GM12874 (cell line): ENCODE results near the gene XBP1.

Source experiments
- TF ChIP-seq, protein P1 (sequence below): IDR thresholded peaks from 2 replicates; pipeline ENCODE4 v1.5.1; 2011; ENCODE audit warnings: low read depth, mild to moderate bottlenecking, control low read depth, low read length, moderate library complexity; ENCODE audit not compliant: insufficient read depth

Gene XBP1

DNA sequence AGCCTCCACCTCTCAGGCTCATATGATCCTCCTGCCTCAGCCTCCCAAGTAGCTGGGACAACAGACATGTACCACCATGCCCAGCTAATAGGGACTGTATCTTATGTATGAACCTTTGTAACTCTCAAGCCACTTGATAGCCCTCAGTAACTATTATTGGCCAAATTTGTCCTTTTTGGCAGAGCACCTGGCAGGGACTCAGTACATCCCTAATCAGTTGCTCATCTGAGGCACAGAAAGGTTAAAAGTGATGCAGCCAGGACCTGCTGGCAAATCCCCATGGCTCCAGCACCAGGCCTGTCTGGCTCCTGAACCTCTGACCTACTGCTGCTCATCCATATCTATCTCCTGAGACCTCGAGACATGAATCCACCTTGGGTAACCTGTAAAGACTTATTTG lies 21.1 kb upstream of the XBP1 start:
- TF ChIP-seq, protein P1, sequence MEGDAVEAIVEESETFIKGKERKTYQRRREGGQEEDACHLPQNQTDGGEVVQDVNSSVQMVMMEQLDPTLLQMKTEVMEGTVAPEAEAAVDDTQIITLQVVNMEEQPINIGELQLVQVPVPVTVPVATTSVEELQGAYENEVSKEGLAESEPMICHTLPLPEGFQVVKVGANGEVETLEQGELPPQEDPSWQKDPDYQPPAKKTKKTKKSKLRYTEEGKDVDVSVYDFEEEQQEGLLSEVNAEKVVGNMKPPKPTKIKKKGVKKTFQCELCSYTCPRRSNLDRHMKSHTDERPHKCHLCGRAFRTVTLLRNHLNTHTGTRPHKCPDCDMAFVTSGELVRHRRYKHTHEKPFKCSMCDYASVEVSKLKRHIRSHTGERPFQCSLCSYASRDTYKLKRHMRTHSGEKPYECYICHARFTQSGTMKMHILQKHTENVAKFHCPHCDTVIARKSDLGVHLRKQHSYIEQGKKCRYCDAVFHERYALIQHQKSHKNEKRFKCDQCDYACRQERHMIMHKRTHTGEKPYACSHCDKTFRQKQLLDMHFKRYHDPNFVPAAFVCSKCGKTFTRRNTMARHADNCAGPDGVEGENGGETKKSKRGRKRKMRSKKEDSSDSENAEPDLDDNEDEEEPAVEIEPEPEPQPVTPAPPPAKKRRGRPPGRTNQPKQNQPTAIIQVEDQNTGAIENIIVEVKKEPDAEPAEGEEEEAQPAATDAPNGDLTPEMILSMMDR: no peak

DNA sequence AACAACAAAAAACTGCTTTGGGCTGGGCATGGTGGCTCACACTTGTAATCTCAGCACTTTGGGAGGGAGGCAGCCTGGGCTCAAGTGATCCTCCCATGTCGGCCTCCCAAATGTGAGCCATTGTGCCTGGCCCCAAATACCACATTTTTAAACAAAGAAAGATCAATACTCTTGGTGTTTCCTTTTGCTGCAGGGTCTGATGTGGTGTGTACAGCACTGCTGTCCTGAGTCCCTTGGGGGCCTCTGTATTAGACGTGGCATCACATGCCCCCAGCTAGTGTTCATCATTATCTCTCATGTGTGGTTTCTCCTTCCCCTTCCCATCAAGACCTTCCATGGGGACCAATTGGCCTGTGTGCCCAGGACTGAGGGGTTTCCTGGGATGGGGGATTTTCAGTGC lies 20.5 kb upstream of the XBP1 start:
- TF ChIP-seq, protein P1: no peak

DNA sequence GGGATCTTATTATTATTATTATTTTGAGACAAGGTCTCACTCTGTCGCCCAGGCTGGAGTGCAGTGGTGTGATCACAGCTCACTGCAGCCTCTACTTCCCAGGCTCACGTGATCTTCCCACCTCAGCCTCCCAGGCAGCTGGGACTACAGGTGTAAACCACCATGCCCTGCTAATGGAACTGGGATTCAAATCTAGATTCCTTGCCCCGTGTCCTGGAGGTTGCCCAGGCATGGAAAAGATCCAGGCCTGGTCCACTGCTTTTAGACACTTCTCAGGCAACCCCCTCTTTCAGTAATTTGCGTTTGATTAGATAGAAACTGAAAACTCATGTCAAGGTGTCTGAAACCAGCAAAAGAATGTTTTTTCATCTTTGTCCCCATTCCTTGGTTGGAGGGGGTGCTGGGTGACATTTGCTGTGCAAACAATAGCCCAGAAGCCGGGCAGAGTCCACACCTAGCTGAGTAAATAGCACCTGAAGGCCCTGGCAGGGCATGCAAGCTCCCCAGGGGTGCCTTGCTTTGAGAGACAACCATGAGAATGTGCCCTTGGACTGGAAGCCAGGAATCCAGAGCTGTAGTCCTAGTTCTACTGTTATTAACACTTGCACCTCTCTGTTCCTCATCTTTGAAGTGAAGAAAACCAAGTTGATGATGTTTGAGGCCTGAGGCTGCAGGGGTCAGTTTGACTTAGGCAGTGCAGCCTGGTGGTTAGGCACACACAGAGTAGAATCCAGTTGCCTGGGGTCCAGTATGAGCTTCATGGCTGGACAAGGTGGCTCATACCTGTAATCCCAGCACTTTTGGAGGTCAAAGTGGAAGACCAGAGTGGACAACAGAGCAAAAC lies 19.1 kb upstream of the XBP1 start:
- TF ChIP-seq, protein P1: no peak

DNA sequence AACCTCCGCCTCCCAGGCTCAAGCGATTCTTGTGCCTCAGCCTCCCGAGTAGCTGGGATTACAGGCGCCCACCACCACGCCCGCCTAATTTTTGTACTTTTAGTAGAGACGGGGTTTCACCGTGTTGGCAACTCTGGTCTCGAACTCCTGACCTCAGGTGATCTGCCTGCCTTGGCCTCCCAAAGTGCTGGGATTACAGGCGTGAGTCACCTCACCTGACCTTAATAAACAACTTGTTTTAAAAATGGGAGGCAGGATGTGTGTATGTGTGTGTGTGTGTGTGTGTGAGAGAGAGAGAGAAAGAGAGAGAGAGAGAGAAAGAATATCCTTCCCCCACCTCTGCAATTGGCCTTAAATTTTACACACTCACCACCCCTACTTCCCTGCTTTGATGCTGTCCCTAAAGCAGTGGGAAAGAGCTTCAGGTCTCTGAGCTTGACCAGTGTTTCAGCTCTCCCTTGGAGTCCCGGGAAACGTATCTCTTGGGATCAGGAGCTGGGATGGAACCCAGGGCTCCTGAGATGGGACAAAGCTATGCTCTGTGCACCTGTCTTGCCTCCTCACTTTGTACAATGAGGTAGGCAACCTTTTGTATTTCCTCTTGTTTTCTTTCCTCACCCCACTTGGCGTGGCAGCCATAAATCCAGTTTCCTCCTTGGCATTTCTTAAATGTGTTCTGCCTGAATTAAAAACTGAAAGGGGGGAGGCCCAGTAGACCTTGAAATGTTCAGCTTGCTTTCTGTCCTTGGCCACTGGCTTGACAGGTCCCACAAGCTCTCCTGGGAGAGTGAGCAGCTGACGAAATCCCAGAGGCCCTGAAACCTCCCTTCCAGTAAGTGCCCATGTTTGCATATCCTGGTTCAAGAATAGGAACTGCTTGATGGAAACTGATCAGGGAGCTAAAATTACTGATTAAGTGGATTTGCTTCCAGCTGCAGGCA lies 17.8 kb upstream of the XBP1 start:
- TF ChIP-seq, protein P1: no peak

DNA sequence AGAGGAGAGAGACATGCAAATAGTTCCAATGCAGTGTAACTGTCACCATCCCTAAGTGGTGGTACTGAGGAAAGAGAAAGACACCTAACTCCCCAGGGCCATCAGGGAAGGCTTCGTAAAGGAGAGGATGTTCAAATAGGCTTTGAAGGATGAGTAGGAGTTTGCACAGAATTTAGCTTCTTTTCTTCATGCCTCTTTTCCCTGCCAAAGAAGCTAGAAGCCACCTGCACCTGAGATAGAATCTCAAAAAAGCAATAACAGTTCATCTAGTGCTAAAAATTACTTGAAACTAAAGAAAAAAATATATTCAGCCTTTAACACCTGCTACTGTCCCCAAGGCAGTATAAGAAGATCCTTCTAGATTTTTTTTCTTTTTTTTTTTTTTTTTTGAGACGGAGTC lies 16.7 kb upstream of the XBP1 start:
- TF ChIP-seq, protein P1: no peak

DNA sequence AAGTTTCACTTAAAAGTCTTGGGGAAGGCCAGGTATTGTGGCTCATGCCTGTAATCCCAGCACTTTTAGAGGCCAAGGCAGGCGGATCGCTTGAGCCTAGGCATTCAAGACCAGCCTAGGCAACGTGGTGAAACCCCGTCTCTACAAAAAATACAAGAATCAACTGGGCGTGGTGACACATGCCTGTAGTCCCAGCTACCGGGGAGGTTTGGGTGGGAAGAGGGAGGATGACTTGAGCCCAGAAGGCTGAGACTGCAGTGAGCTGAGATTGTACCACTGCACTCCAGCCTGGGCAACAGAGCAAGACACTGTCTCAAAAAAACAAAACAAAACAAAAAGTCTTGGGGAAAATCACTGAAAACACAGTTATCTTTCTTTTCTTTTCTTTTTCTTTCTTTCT lies 15.4 kb upstream of the XBP1 start:
- TF ChIP-seq, protein P1: no peak

DNA sequence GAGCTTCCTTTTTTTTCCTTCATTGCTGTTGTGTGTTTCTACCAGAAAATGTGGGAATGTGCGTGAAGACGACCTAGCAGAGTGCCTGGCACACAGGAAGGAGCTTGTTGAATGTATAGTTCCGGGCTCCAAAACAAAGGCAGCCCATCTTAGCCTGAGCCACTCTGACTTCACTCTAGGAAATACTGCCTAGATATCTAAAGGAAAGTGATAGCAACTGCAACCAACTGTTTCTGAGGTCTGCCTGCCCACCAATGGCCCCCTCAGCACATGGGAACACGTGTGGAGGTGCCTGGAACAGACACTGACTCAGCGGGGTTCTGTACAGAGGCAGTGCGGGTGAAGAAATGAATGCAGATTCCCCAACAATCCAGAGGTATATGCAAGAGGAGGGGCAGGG lies 14.7 kb upstream of the XBP1 start:
- TF ChIP-seq, protein P1: no peak
